ENCODE data around the gene RALGAPB.

Gene RALGAPB

GRCh38 chr20:38471245-38471644 lies 1.4 kb upstream of the RALGAPB start:
- Histone ChIP-seq H3K9me3 (ENCODE audit: control insufficient read depth, insufficient read depth, low read depth, low read length) (no peaks in the 10 kb centered on the region), H3K27ac (ENCODE audit: extremely low read depth, low read depth, low read length) (no peak overlapping the region), H3K4me1 (ENCODE audit: control insufficient read depth, insufficient read depth, low read length) (peaks cover 3% of the 10 kb centered on the region; the same call in 1 of the 2 replicates), H3K36me3 (ENCODE audit: control insufficient read depth in 2 of 2, insufficient read depth in 1 of 2, low read length in 2 of 2) (peaks cover 0 to 8% of the 10 kb centered on the region in 2 experiments; a peak in 1 of 3 replicates), H3K4me3 (ENCODE audit: low read depth, low read length) (no peak overlapping the region)
- CTCF ChIA-PET: interaction anchor here (1.5 to 4.7 kb wide), 3 partner anchors 24 to 63 kb away, joined by 3 to 44 read pairs (median 43); partner anchors contain the start of gene SNHG17
- TF ChIP-seq ZNF341 (tag by site-specific recombination; IDR thresholded peaks at IDR 0.05; ENCODE audit: low read depth) (0 out of 2 replicates have a peak, but pooled peaks have one; percentile 31), ZNF10 (tag by site-specific recombination; IDR thresholded peaks at IDR 0.05) (no peak)
- POLR2A ChIA-PET: interaction anchor here (1.7 to 4.1 kb wide), 3 partner anchors 19 to 37 kb away, joined by 5 to 84 read pairs (median 44); partner anchors contain the start of gene SNHG17

- ChIA-PET CTCF (interaction anchor here (0.7 to 4.7 kb wide), 11 partner anchors 9 to 1182 kb away, joined by 3 to 44 read pairs (median 3); partner anchors contain the start of genes MANBAL and SNHG17), POLR2A (interaction anchor here (0.6 to 4.1 kb wide), 19 partner anchors 8 to 54 kb away, joined by 3 to 84 read pairs (median 5); partner anchors contain the start of gene SNHG17)
- peaks cover 0 to 8% of the 10 kb centered on the region in 2 experiments; a peak in 1 of 3 replicates for H3K36me3 ChIP-seq (ENCODE audit: control insufficient read depth in 2 of 2, insufficient read depth in 1 of 2, low read length in 2 of 2)
- H3K27ac ChIP-seq (ENCODE audit: extremely low read depth, low read depth, low read length): peak overlapping the region; percentile 43; the same call in 1 of the 2 replicates
- peaks cover 3% of the 10 kb centered on the region; the same call in 1 of the 2 replicates for H3K4me1 ChIP-seq (ENCODE audit: control insufficient read depth, insufficient read depth, low read length)
- no peaks in the 10 kb centered on the region for H3K9me3 ChIP-seq (ENCODE audit: control insufficient read depth, insufficient read depth, low read depth, low read length)
- TF ChIP-seq ZFP69B (tag by site-specific recombination; IDR thresholded peaks at IDR 0.05) (0 out of 2 replicates have a peak, but pooled peaks have one; percentile 34), ZNF335 (tag by site-specific recombination; conservative IDR thresholded peaks at IDR 0.05) (peak; percentile 11; the same call in 1 of the 2 replicates), REPIN1 (tag by site-specific recombination; IDR thresholded peaks at IDR 0.05; ENCODE audit: low read depth) (peak; percentile 80; the same call in 1 of the 2 replicates), ZNF18 (tag by site-specific recombination; IDR thresholded peaks at IDR 0.05) (no peak), ZNF501 (tag by site-specific recombination; IDR thresholded peaks at IDR 0.05) (peak; percentile 46; the same call in 1 of the 2 replicates), ZSCAN30 (tag by site-specific recombination; IDR thresholded peaks at IDR 0.05) (peak; percentile 37; the same call in 1 of the 2 replicates), ZNF518A (tag by site-specific recombination; conservative IDR thresholded peaks at IDR 0.05; ENCODE audit: low read depth) (0 out of 2 replicates have a peak, but pooled peaks have one; percentile 42), ZNF2 (tag by site-specific recombination; IDR thresholded peaks at IDR 0.05) (no peak), PRDM1 (tag by site-specific recombination; IDR thresholded peaks at IDR 0.05) (peak; percentile 84), ZBTB20 (tag by site-specific recombination; IDR thresholded peaks at IDR 0.05) (0 out of 2 replicates have a peak, but pooled peaks have one; percentile 21), ZBTB8A (tag by site-specific recombination; IDR thresholded peaks at IDR 0.05) (0 out of 2 replicates have a peak, but pooled peaks have one; percentile 19)
- H3K4me3 ChIP-seq (ENCODE audit: low read depth, low read length): peak overlapping the region; percentile 53
Observed at GRCh38 chr20:38471987-38472512, 593 bp upstream of the RALGAPB start.

Data from HEK293 (cell line).